HG02610 (cell line): ENCODE measurements around the gene RELA.
"Not testable (repeated sequence)": the region's sequence is repeated elsewhere in the genome, so short reads cannot be mapped to it uniquely, and the experiment has no call there.

Experiments
- ATAC-seq: cut with Tn5 transposase; IDR thresholded peaks from one replicate; pipeline ENCODE4 v1.9.1; 2021; ENCODE audit warnings: mild to moderate bottlenecking, moderate library complexity; ENCODE audit not compliant: unreplicated experiment

The RELA gene

DNA sequence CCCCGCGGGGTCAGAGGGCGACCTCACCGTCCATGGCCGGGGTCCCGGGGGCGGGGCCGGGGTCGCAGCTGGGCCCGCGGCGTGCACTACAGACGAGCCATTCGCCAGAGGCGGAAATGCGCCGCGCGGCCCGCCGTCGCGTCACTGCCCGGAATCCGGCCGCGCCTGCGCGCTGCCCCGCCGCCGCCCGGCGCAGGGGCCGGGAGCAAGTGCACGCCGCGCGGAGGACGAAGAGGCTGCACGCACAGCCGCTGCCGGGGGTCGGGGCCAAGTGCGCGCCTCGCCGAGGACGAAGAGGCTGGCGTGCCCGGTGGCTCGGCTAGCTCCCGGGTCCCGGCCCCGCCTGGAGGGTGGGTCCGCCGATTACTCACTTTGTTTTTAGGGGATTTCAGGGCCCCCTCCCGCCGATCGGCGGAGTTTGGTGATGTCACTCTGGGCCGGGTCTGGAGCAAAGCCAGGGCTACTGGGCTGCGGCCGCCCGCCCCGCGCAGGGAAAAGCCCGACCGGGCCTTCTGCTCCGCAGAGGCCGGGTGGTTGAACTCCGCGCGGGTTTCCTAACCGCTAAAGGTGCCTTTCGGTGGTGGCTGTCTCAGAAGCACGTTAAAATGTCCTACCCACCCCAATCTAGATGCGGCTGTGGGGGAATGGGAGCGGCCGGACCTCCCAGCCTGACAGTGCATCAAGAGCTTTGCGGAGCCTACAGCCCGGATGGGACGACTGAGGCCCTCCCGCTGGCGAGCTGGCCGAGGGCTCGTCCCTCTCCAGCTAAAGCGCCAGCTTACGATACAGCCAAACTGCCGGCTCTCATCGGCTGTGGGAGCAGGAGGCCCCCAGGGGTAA, at the start of gene RELA:
Gene RELA, minus strand, starts transcription at position 118 of the 840 bp plus-strand sequence. Its CDS starts 84 bp downstream, at position 34.
- ATAC-seq: peak; percentile 77

- peak; percentile 81 for ATAC-seq
Observed at GRCh38 chr11:65711785-65712632, 49.3 kb upstream of the RELA start, which contains the start of gene KAT5. TSS of gene KAT5 (plus strand) at chr11:65712252. CDS start at chr11:65712268, 16 bp downstream.

DNA sequence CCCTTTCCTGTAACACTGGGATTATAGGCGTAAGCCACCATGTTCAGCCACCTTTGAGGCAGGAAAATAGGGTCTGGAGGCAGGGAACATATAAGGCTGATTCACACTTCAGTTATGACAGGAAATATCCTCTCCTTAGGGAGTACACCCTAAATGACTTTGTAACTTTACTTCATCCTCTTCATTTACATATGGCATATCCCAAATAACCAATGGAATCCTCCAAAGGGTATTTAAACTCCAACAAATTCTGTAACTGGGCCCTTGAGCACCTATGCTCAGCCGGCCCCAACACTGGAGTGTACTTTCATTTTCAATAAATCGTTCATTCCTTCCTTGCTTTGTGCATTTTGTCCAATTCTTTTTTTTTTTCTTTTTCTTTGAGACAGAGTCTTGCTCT, 47.7 kb upstream of the RELA start:
- no peak for ATAC-seq

- ATAC-seq: no peak
Observed at GRCh38 chr11:65709661-65710060, 46.9 kb upstream of the RELA start.

DNA sequence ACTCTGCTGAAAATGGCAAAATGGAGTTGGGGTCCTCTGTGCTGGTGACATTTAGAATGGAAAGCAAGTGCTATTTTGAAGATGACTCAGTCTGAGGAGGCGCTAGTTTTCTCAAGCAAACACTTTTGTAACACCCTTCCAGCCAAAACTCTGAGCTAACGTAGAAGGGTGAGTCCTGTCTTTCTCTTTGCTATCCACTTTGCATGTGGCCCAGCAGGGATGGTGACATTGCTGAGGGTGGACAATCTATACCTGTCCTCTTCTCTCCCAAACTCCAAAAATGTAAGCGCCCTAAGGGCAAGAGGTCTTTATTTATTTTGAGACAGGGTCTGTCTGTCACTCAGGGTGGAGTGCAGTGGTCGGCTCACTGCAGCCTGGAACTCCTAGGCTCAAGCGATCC, 45.7 kb upstream of the RELA start:
- no peak for ATAC-seq

DNA sequence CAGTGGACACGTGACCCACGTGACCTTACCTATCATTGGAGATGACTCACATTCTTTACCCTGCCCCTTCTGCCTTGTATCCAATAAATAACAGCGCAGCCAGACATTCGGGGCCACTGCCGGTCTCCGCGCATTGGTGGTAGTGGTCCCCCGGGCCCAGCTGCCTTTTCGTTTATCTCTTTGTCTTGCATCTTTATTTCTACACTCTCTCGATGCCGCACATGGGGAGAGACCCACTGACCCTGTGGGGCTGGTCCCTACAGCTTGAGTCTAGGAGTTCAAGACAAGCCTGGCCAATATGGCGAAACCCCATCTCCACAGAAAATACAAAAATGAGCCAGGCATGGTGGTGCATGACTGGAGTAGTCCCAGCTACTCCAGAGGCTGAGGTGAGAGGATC, 44.3 kb upstream of the RELA start:
- ATAC-seq: not testable (repeated sequence)

- ATAC-seq: not testable (repeated sequence)
Observed at GRCh38 chr11:65706303-65706763, 43.6 kb upstream of the RELA start.

DNA sequence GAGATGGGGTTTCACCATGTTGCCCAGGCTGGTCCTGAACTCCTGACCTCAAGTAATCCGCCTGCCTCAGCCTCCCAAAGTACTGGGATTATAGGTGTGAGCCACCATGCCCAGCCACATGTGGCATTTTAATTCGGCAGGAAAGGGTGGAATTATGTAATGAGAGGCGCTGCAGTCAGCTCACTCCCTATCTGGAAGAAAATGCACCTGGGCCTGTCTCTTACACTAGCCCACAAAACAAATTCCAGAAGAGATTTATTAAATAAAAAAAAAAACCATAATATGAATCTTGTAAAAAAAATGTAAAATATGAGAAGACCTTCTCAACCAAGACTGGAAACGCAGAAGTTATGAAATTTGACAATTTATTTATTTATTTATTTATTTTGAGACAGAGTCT, 41.1 kb upstream of the RELA start:
- ATAC-seq: no peak

GRCh38 chr11:65701686-65702085, 39.0 kb upstream of the RELA start:
- no peak for ATAC-seq

DNA sequence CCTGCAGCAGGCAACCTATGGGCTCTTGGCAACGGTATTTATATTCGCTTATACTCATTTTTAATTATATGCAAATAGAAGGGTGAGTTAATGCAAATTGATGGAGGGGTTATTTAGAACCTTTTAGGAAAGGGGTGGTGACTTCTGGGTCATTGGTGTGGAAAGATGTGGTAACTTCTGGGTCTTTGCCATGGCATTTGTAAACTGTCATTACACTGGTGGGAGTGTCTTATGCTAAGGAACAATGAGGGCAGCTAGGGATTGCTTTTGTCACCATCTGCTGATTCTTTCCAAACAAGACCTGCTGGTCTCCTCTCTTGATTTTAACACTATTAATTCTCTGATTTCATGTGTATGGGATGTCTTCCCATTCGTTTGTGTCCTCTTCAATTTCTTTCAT, 37.7 kb upstream of the RELA start:
- ATAC-seq: no peak

DNA sequence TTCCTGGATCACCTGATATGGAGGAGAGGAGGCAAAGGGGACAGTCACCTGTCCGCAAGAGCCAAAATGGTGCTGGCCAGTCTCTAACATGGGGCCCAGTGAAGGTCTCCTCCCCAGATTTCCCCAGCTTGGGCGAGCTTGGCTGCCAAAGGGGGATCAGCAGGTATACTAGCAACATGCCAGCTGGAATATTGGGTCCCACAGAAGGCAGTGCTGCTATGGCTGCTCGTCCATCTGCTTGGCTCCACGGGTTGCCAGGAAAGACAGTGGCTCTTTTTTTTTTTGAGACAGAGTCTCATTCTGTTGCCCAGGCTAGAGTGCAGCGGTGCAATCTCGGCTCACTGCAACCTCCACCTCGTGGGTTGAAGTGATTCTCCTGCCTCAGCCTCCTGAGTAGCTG, 36.6 kb upstream of the RELA start:
- no peak for ATAC-seq

GRCh38 chr11:65698205-65698604, 35.5 kb upstream of the RELA start:
- no peak for ATAC-seq

DNA sequence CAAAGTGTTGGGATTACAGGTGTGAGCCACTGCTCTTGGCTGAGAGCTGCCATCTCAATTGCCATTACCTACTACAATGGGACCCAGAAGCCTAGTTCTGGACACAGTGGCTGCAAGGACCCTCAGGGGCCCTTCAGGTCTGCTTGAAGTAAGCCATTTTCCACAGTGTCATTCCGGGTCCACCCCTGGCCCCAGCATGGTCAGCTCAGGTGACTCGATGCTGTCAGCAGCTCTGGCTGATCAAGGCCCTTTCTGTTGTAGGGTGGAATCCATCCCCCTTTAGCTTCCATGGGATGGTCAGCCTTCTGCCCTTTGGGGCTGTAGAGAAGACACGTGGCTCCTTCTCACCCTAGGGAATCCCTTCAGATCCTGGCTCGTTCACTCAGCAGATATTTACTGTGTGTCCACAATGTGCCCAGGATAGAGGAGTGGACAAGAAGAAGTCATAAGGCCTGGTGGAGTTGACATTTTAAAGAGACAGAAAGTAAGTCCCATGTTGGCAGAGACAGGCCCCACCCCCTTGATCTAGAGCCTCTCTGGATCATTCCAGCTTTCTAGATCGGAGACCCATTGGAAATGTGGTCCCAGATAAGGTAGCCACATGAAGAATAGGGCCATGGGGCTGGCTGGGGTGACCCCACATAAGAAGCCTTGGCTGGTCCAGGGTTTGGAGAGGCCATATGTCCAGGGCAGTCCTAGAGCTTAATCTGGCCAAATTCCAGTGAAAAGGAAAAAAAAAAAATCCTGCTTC, 34.3 kb upstream of the RELA start:
- ATAC-seq: no peak

- no peak for ATAC-seq
Observed at GRCh38 chr11:65695459-65696241, 32.9 kb upstream of the RELA start.

GRCh38 chr11:65692367-65692766, 29.7 kb upstream of the RELA start:
- no peak for ATAC-seq

- ATAC-seq: not testable (repeated sequence)
Observed at GRCh38 chr11:65691847-65692246, 29.1 kb upstream of the RELA start.

DNA sequence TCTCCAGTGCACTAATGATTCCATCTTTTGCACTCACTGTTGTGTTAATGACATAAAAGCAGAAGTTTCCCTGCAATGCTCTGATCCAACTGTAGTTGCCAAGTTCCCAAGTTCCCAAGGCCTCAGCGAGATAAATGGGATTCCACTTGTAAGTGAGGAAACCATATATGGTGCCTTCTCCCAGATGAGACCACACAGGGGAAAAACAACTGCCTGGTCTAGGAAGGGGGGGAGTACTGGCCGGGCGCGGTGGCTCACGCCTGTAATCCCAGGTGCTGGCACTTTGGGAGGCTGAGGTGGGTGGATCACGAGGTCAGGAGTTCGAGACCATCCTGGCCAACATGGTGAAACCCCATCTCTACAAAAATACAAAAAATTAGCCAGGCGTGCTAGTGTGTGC, 23.3 kb upstream of the RELA start:
- no peak for ATAC-seq

- not testable (repeated sequence) for ATAC-seq
Observed at GRCh38 chr11:65683480-65683879, 20.8 kb upstream of the RELA start.

DNA sequence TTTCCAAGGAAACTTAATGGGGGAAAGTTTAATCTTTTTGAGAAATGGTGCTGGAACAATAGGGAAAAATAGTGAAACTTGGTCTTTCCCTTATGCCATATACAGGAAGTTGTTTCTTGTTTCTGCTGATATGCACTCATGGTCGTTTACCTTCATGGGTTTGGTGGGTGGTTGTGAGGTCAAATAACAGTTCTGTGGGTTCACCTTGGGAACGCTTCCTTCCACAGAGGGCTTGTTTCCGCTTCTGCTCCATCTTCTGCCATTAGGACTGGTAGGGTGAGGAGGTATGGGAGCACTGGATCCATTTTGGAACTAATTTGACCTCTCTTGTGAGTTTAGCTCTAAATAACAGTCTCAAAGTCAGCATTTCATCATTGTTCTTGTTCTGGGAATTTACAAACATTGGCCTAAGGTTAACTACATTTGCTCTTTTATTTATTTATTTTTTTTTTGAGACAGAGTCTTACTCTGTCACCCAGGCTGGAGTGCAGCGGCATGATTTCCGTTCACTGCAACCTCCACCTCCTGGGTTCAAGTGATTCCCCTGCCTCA, 17.6 kb upstream of the RELA start:
- ATAC-seq: no peak

GRCh38 chr11:65672982-65673381, 10.3 kb upstream of the RELA start:
- no peak for ATAC-seq
